ENCODE data around the gene DIPK1C. TPM values are rescaled to one million over a fixed set of nuclear protein-coding genes. Genes with fewer than 3 reads are reported as not detected.

The DIPK1C gene
- total and polyA plus RNA-seq, 2 experiments from 2014 or later = 0.28 to 0.40 TPM

Other genes with a start within 250 kb of the DIPK1C start
- 259 and 273 TPM in 2 replicates for gene CYB5A, start 165.3 kb downstream of the DIPK1C start, total RNA-seq
- gene CYB5A, start 165.3 kb downstream of the DIPK1C start, polyA plus RNA-seq = 358 and 457 TPM in 2 replicates
- not detected in 2 replicates for gene C18orf63, start 141.5 kb downstream of the DIPK1C start, total RNA-seq
- gene C18orf63, start 141.5 kb downstream of the DIPK1C start, polyA plus RNA-seq = not detected in 2 replicates
- gene CNDP2, start 39.1 kb upstream of the DIPK1C start, total RNA-seq = 95.7 and 101 TPM in 2 replicates
- 122 and 135 TPM in 2 replicates for gene CNDP2, start 39.1 kb upstream of the DIPK1C start, polyA plus RNA-seq
- not detected in 2 replicates for gene CNDP1, start 77.2 kb upstream of the DIPK1C start, total RNA-seq
- gene CNDP1, start 77.2 kb upstream of the DIPK1C start, polyA plus RNA-seq = 0.23 and 0.74 TPM in 2 replicates
- gene ZNF407, start 140.6 kb upstream of the DIPK1C start, total RNA-seq = 12.4 and 13.4 TPM in 2 replicates
- gene ZNF407, start 140.6 kb upstream of the DIPK1C start, polyA plus RNA-seq = 3.2 and 5.1 TPM in 2 replicates

All from hepatocyte (in vitro differentiated cells).